Tibial nerve (tissue), 4 donors: Measurements from ENCODE around the gene RIPK1. TPM values are rescaled to one million over a fixed set of nuclear protein-coding genes. Genes with fewer than 3 reads are reported as not detected.

ENCODE experiments used
- DNase-seq, 2 donors: peaks; one replicate each; pipeline ENCODE4 v3.0.0-alpha.2; 2019; ENCODE audit warnings: low spot score in 2 of 2
- H3K27ac ChIP-seq, 4 donors: fragments of 200-600 bp; sonication (generic) in 3 of 4; one replicate each; pipeline ENCODE4 v1.5.1; 2017 to 2019; ENCODE audit warnings: mild to moderate bottlenecking in 1 of 4
- H3K27me3 ChIP-seq, 2 donors: fragments of 200-600 bp; sonication (generic) in 1 of 2; one replicate each; pipeline versions ENCODE4 v1.5.1 to v1.6.0; 2017 to 2019
- H3K36me3 ChIP-seq, 3 donors: fragments of 200-600 bp; sonication (generic); one replicate each; pipeline ENCODE4 v1.5.1; 2018 to 2019
- H3K4me1 ChIP-seq, 4 donors: fragments of 200-600 bp; sonication (generic) in 3 of 4; one replicate each; pipeline ENCODE4 v1.5.1; 2017 to 2019
- H3K4me3 ChIP-seq, 4 donors: fragments of 200-600 bp; sonication (generic) in 3 of 4; one replicate each; pipeline ENCODE4 v1.5.1; 2017 to 2019; ENCODE audit warnings: mild to moderate bottlenecking in 1 of 4, moderate library complexity in 1 of 4
- H3K9me3 ChIP-seq, 4 donors: fragments of 200-600 bp; sonication (generic) in 3 of 4; one replicate each; pipeline ENCODE4 v1.5.1; 2017 to 2019
- EP300 ChIP-seq, 2 donors: sonication (generic); formaldehyde crosslinking; IDR thresholded peaks; one replicate each; pipeline ENCODE4 v1.6.1; 2017; ENCODE audit warnings: antibody characterized with exemption in 2 of 2, mild to moderate bottlenecking in 1 of 2
- POLR2A ChIP-seq, 2 donors: fragments of 450-650 bp; IDR thresholded peaks; one replicate each; pipeline ENCODE4 v1.6.1; 2017; ENCODE audit warnings: antibody characterized with exemption in 2 of 2, mild to moderate bottlenecking in 2 of 2, moderate library complexity in 2 of 2
- WGBS, 2 donors: methylation state at CpG; one replicate each; pipeline ENCODE4 v1.1.5; 2018; 5-methylcytosine and 5-hydroxymethylcytosine counted together
- total RNA-seq, 4 donors: library from RNA; depleted of rRNA; stranded (reverse); fragments of >200 nt; gene quantifications; one replicate each; pipeline ENCODE4 v1.1.0, GENCODE V29; 2016
- TF ChIP-seq, protein P1 (sequence below), 5 experiments: fragments of 200-600 bp in 3 of 5; fragments of 450-650 bp in 2 of 5; sonication (generic) in 3 of 5; IDR thresholded peaks; one replicate each; pipeline ENCODE4 v1.5.1; 2016 to 2019; ENCODE audit warnings: antibody characterized with exemption in 5 of 5, mild to moderate bottlenecking in 3 of 5, moderate library complexity in 2 of 5

RIPK1 gene
- total RNA-seq, 4 donors from 2014 or later = 20.1 to 22.6 (median 21.2) TPM

DNA sequence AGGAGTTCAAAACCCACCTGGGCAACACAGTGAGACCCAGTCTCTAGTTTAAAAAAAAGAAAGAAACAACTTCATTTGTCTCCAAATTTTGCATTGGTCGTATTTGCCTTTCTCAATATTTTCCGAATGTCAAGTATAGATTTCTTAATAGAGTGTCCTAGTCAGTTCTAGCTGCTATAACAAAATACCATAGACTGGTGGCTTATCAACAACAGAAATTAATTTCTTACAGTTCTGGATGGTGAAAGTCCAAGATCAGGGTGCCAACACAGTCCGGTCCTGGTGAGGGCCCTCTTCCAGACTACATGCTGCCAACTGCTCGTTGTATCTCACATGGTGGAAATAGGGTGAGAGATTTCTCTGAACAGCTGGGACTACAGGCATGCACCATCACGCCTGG, 34.6 kb upstream of the RIPK1 start:
- H3K36me3 ChIP-seq = no peaks in the 10 kb centered on the region
- H3K9me3 ChIP-seq = no peaks in the 10 kb centered on the region
- WGBS, 2 donors = 90 to 91% methylated on average over 5 of the region's 5 CpGs
- H3K27me3 ChIP-seq = no peaks in the 10 kb centered on the region
- TF ChIP-seq, protein P1, sequence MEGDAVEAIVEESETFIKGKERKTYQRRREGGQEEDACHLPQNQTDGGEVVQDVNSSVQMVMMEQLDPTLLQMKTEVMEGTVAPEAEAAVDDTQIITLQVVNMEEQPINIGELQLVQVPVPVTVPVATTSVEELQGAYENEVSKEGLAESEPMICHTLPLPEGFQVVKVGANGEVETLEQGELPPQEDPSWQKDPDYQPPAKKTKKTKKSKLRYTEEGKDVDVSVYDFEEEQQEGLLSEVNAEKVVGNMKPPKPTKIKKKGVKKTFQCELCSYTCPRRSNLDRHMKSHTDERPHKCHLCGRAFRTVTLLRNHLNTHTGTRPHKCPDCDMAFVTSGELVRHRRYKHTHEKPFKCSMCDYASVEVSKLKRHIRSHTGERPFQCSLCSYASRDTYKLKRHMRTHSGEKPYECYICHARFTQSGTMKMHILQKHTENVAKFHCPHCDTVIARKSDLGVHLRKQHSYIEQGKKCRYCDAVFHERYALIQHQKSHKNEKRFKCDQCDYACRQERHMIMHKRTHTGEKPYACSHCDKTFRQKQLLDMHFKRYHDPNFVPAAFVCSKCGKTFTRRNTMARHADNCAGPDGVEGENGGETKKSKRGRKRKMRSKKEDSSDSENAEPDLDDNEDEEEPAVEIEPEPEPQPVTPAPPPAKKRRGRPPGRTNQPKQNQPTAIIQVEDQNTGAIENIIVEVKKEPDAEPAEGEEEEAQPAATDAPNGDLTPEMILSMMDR (IDR thresholded peaks at IDR 0.05) = no peak
- TF ChIP-seq POLR2A (IDR thresholded peaks at IDR 0.05) (no peak), EP300 (IDR thresholded peaks at IDR 0.05) (no peak)
- no peak overlapping the region for H3K27ac ChIP-seq
- peaks cover 0 to 4% (median 0%) of the 10 kb centered on the region in 4 donors for H3K4me1 ChIP-seq
- DNase-seq = no peak
- no peak overlapping the region for H3K4me3 ChIP-seq

DNA sequence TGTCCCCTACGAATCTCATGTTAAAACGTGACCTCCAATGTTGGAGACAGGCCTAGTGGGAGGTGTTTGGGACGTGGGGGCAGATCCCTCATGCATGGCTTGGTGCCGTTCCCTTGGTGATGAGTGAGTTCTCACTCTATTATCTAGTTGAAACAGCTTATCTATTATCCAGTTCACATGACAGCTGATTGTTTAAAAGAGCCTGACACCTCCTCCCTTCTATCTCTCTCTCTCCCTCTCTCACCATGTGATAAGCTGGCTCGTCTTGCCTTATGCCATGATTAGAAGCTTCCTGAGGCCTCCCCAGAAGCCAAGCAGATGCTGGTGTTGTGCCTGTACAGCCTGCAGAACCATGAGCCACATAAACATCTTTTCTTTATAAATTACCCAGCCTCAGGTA, 32.9 kb upstream of the RIPK1 start:
- TF ChIP-seq, protein P1 (IDR thresholded peaks at IDR 0.05) = no peak
- TF ChIP-seq EP300 (IDR thresholded peaks at IDR 0.05) (no peak), POLR2A (IDR thresholded peaks at IDR 0.05) (no peak)
- Histone ChIP-seq H3K27me3 (no peaks in the 10 kb centered on the region), H3K9me3 (no peaks in the 10 kb centered on the region), H3K36me3 (no peaks in the 10 kb centered on the region), H3K27ac (no peak overlapping the region), H3K4me3 (no peak overlapping the region), H3K4me1 (peaks cover 0 to 4% (median 0%) of the 10 kb centered on the region in 4 donors)
- WGBS, 2 donors = 77 to 89% methylated on average over 5 of the region's 5 CpGs
- DNase-seq = no peak

DNA sequence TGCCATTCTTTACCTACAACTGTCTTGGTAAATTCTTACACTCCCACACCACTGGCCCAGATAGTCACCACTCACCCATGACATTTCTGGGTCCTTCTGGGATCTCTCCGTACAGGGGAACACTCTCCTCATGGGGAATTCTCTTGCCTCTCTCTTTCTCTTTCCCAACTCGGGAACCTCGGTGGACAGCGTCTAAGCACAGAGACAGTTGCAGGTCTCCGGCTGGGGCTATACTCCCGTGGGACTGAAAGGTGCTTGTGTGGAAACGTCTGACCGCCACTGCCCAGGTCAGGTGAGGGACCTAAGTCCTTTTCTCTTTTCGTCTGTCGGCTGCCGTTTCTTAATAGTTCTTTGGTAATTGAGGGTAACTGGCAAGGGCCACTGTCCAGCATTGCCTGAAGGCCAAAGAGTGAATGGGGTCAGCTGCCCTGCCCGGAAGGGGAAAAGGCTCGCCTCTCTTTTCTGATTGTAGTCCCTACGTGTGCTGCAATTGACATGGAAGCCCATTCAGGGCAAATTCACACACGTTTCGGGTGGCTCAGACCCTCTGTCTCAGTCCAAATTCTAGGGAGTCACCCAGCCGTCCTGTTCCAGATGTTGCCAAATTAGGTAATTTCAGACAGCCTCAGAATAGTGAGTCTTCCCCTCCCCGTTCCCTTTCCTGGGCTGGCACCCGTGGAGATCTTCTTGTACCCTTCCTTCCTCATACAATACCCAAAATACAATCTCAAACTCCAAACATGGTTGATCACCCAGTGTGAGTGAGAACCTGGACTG, 31.2 kb upstream of the RIPK1 start:
- H3K4me1 ChIP-seq = peaks cover 0 to 4% (median 0%) of the 10 kb centered on the region in 4 donors
- H3K27me3 ChIP-seq = no peaks in the 10 kb centered on the region
- H3K36me3 ChIP-seq = no peaks in the 10 kb centered on the region
- H3K27ac ChIP-seq = no peak overlapping the region
- 62 to 65% methylated on average over 19 of the region's 19 CpGs for WGBS, 2 donors
- no peak for DNase-seq
- H3K9me3 ChIP-seq = no peaks in the 10 kb centered on the region
- no peak overlapping the region for H3K4me3 ChIP-seq
- TF ChIP-seq EP300 (IDR thresholded peaks at IDR 0.05) = no peak
- TF ChIP-seq POLR2A (IDR thresholded peaks at IDR 0.05) = no peak
- TF ChIP-seq, protein P1 (IDR thresholded peaks at IDR 0.05) = no peak

DNA sequence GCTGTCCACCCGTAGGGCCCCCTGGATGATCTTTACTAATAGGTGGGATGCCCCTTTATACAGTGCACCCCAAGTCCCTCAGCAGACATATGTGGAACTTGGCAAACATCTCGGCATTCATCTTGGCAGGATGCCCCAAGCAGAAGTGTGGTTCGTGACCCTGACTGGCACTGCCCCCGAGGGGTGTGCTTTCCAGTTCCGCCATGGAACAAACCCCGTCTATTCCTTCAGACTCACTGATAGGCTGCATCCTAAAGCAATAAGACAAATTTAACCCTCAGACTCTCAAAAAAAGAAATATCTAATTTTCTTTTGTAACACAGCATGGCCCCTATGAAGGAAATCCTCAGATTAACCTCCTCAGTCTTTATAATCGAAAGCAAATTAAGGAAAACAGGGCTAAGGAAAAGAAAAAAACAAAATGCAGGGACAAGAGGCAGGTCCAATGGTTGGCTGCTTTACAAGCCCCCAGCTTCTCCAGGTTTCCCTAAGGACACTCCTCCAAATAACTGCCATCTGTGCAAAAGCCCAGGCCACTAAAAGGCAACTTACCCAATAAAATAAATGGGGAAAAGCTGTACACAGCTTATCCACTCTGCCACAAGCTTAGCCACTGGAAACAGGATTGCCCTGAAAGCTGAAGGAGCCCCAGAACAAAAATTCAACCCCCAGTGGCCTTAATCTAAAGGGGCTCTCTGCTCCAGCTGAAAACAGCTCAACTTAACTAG, 30.5 kb upstream of the RIPK1 start:
- Histone ChIP-seq H3K36me3 (no peaks in the 10 kb centered on the region), H3K4me1 (peaks cover 0 to 4% (median 0%) of the 10 kb centered on the region in 4 donors), H3K9me3 (no peaks in the 10 kb centered on the region), H3K27ac (peak overlapping the region in 1 of 4 donors; percentile 45), H3K27me3 (no peaks in the 10 kb centered on the region), H3K4me3 (no peak overlapping the region)
- WGBS, 2 donors = 27 to 40% methylated on average over 7 of the region's 7 CpGs
- TF ChIP-seq POLR2A (IDR thresholded peaks at IDR 0.05) = no peak
- TF ChIP-seq, protein P1 (IDR thresholded peaks at IDR 0.05) = no peak
- TF ChIP-seq EP300 (IDR thresholded peaks at IDR 0.05) = no peak
- DNase-seq = no peak

DNA sequence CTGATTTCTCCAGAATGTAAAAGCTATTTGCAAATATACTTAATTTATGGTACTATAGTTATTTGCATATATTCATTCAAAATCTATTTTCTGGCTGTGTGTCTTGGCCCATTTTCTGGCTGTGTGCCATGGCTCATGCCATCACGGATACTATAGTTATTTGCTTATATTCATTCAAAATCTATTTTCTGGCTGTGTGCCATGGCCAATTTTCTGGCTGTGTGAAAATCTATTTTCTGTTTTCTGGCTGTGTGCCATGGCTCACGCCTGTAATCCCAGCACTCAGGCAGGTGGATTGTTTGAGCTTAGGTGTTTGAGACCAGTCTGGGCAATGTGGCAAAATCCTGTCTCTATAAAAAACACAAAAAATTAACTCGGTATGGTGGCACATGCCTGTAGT, 28.9 kb upstream of the RIPK1 start:
- DNase-seq = no peak
- Histone ChIP-seq H3K4me1 (peaks cover 0 to 4% (median 0%) of the 10 kb centered on the region in 4 donors), H3K27me3 (no peaks in the 10 kb centered on the region), H3K4me3 (no peak overlapping the region), H3K36me3 (no peaks in the 10 kb centered on the region), H3K27ac (no peak overlapping the region), H3K9me3 (no peaks in the 10 kb centered on the region)
- TF ChIP-seq, protein P1 (IDR thresholded peaks at IDR 0.05) = no peak
- TF ChIP-seq POLR2A (IDR thresholded peaks at IDR 0.05) = no peak
- TF ChIP-seq EP300 (IDR thresholded peaks at IDR 0.05) = no peak
- 44 to 47% methylated on average over 3 of the region's 3 CpGs for WGBS, 2 donors
